H1 (cell line): ENCODE results near the gene UFD1. TPM values are rescaled to one million over a fixed set of nuclear protein-coding genes. Genes with fewer than 3 reads are reported as not detected.

Experiments used
- CTCF ChIA-PET: fragments of 300-600 bp; sonication (Branson Sonifier 250); formaldehyde crosslinking; loops from one replicate; lab custom pipeline; 2021; ENCODE audit not compliant: partially characterized antibody; lab: Charles Lee
- POLR2A ChIA-PET: fragments of 300-600 bp; sonication (Branson Sonifier 250); formaldehyde crosslinking; loops from one replicate; lab custom pipeline; 2021; ENCODE audit warnings: inconsistent platforms; ENCODE audit not compliant: partially characterized antibody; lab: Charles Lee
- DNase-seq, 2 experiments: peaks; one replicate each; pipeline versions ENCODE4 v3.0.0 to v3.0.0-alpha.2; 2010 to 2022; ENCODE audit warnings: low spot score in 2 of 2, low read depth in 1 of 2, mixed read lengths in 1 of 2
- FAIRE-seq: peaks from 2 replicates; lab custom pipeline; 2011; peaks lifted over from hg19 to GRCh38; lab: Jason Lieb, UNC
- H2AFZ ChIP-seq: 2 replicates; pipeline ENCODE4 v1.8.1; 2012; ENCODE audit warnings: low read length, inconsistent platforms
- H2AK5ac ChIP-seq: 2 replicates; pipeline ENCODE4 v1.6.1; 2013; ENCODE audit warnings: low read depth, low read length
- H2BK120ac ChIP-seq: replicated peaks from 2 replicates; pipeline ENCODE3; 2013; ENCODE audit warnings: low read depth, low read length, inconsistent platforms
- H2BK12ac ChIP-seq: 2 replicates; pipeline ENCODE4 v1.6.1; 2013; ENCODE audit warnings: low read depth, low read length
- H2BK15ac ChIP-seq: 2 replicates; pipeline ENCODE4 v1.6.1; 2013; ENCODE audit warnings: low read length
- H2BK20ac ChIP-seq: 2 replicates; pipeline ENCODE4 v1.6.1; 2013; ENCODE audit warnings: low read length
- H2BK5ac ChIP-seq: 2 replicates; pipeline ENCODE4 v1.6.1; 2013; ENCODE audit warnings: low read depth, low read length
- H3K14ac ChIP-seq: 2 replicates; pipeline ENCODE4 v1.6.1; 2013; ENCODE audit warnings: inconsistent platforms; ENCODE audit not compliant: insufficient read length
- H3K18ac ChIP-seq: 2 replicates; pipeline ENCODE4 v1.6.1; 2013; ENCODE audit warnings: low read length; ENCODE audit errors: extremely low read depth
- H3K23ac ChIP-seq: 2 replicates; pipeline ENCODE4 v1.6.1; 2013; ENCODE audit warnings: inconsistent platforms; ENCODE audit not compliant: insufficient read length
- H3K23me2 ChIP-seq: 2 replicates; pipeline ENCODE4 v1.6.1; 2013; ENCODE audit warnings: low read depth, low read length
- H3K27ac ChIP-seq: 2 replicates; pipeline ENCODE4 v1.6.1; 2011; ENCODE audit warnings: low read depth, low read length, inconsistent platforms
- H3K27me3 ChIP-seq, 4 experiments: replicated peaks in 1 of 4; 1 replicate in 1 of 4; 2 replicates in 3 of 4; pipeline versions ENCODE4 v1.6.1 to v1.8.1; 2011 to 2013; ENCODE audit warnings: low read length in 3 of 4, mild to moderate bottlenecking in 3 of 4, inconsistent platforms in 2 of 4, mixed read lengths in 2 of 4, moderate library complexity in 1 of 4; ENCODE audit not compliant: control insufficient read depth in 3 of 4, insufficient read depth in 3 of 4; ENCODE audit errors: extremely low read depth in 1 of 4
- H3K36me3 ChIP-seq, 4 experiments: 2 replicates each; pipeline versions ENCODE4 v1.6.1 to v1.8.1; 2011 to 2013; ENCODE audit warnings: mild to moderate bottlenecking in 4 of 4, low read length in 3 of 4, moderate library complexity in 2 of 4, control low read depth in 1 of 4, inconsistent platforms in 1 of 4; ENCODE audit not compliant: insufficient read depth in 4 of 4, control insufficient read depth in 2 of 4
- H3K4ac ChIP-seq: replicated peaks from 2 replicates; pipeline ENCODE3; 2013; ENCODE audit warnings: low read length, low read depth, mixed read lengths, inconsistent platforms; ENCODE audit not compliant: insufficient read length
- H3K4me1 ChIP-seq, 4 experiments: replicated peaks in 1 of 4; 1 replicate in 1 of 4; 2 replicates in 3 of 4; pipeline versions ENCODE4 v1.6.1 to v1.8.1; 2011 to 2013; ENCODE audit warnings: low read length in 3 of 4, inconsistent platforms in 2 of 4, mixed read lengths in 1 of 4; ENCODE audit not compliant: insufficient read depth in 4 of 4, control insufficient read depth in 3 of 4
- H3K4me2 ChIP-seq, 2 experiments: 2 replicates each; pipeline versions ENCODE4 v1.6.1 to v1.8.1; 2011 to 2013; ENCODE audit warnings: low read depth in 2 of 2, low read length in 2 of 2, control low read depth in 1 of 2, inconsistent platforms in 1 of 2, mild to moderate bottlenecking in 1 of 2; ENCODE audit not compliant: insufficient read depth in 1 of 2
- H3K4me3 ChIP-seq, 4 experiments: fragments of 200-600, 300-600 bp in 1 of 4; sonication (generic), shearing (Covaris generic), sonication (Bioruptor Twin) in 1 of 4; 2 replicates each; pipeline versions ENCODE4 v1.5.1 to v1.8.1; 2011 to 2016; ENCODE audit warnings: low read length in 4 of 4, low read depth in 3 of 4, control low read depth in 2 of 4, inconsistent platforms in 2 of 4, mild to moderate bottlenecking in 2 of 4, mixed read lengths in 1 of 4, moderate library complexity in 1 of 4; ENCODE audit not compliant: insufficient read depth in 2 of 4; ENCODE audit errors: extremely low read depth in 1 of 4
- H3K56ac ChIP-seq: replicated peaks from 2 replicates; pipeline ENCODE3; 2013; ENCODE audit warnings: low read depth, mild to moderate bottlenecking, mixed read lengths, low read length, inconsistent platforms; ENCODE audit not compliant: insufficient read length
- H3K79me1 ChIP-seq: 2 replicates; pipeline ENCODE4 v1.6.1; 2013; ENCODE audit warnings: low read depth, low read length, control low read depth
- H3K79me2 ChIP-seq, 2 experiments: 2 replicates each; pipeline versions ENCODE4 v1.6.1 to v1.8.1; 2012 to 2013; ENCODE audit warnings: low read length in 2 of 2, mild to moderate bottlenecking in 2 of 2, inconsistent platforms in 1 of 2; ENCODE audit not compliant: insufficient read depth in 2 of 2, control insufficient read depth in 1 of 2
- H3K9ac ChIP-seq, 4 experiments: replicated peaks in 1 of 4; 1 replicate in 1 of 4; 2 replicates in 3 of 4; pipeline versions ENCODE4 v1.6.1 to v1.8.1; 2011 to 2013; ENCODE audit warnings: low read depth in 3 of 4, low read length in 3 of 4, control low read depth in 2 of 4, mild to moderate bottlenecking in 2 of 4, moderate library complexity in 2 of 4, inconsistent platforms in 1 of 4; ENCODE audit errors: extremely low read depth in 1 of 4
- H3K9me3 ChIP-seq, 2 experiments: 2 replicates each; pipeline versions ENCODE4 v1.6.1 to v1.8.1; 2012 to 2013; ENCODE audit warnings: mild to moderate bottlenecking in 2 of 2, moderate library complexity in 2 of 2, control low read depth in 1 of 2, inconsistent platforms in 1 of 2, low read depth in 1 of 2, low read length in 1 of 2, mixed read lengths in 1 of 2; ENCODE audit not compliant: insufficient read depth in 2 of 2
- H4K20me1 ChIP-seq, 2 experiments: replicated peaks in 1 of 2; 2 replicates each; pipeline versions ENCODE3 to v1.8.1; 2011 to 2013; ENCODE audit warnings: inconsistent platforms in 2 of 2, low read length in 2 of 2, mild to moderate bottlenecking in 1 of 2; ENCODE audit not compliant: insufficient read depth in 2 of 2, control insufficient read depth in 1 of 2
- H4K5ac ChIP-seq: 2 replicates; pipeline ENCODE4 v1.6.1; 2013; ENCODE audit warnings: low read length, low read depth, mixed read lengths, inconsistent platforms; ENCODE audit not compliant: insufficient read length
- H4K8ac ChIP-seq: 2 replicates; pipeline ENCODE4 v1.8.0; 2013; ENCODE audit warnings: mild to moderate bottlenecking, moderate library complexity, low read length, inconsistent platforms; ENCODE audit not compliant: insufficient read depth; ENCODE audit errors: extremely low read depth
- H4K91ac ChIP-seq: replicated peaks from 2 replicates; pipeline ENCODE3; 2013; ENCODE audit warnings: low read length, mixed read lengths, inconsistent platforms; ENCODE audit not compliant: insufficient read length
- CBX5 ChIP-seq: fragments of 300-800, 300-1000 bp; sonication (generic); IDR thresholded peaks from 2 replicates; pipeline ENCODE4 v1.7.1; 2016; ENCODE audit warnings: antibody characterized with exemption, low read length, low read depth
- KDM4A ChIP-seq: IDR thresholded peaks from one replicate; pipeline ENCODE4 v1.7.1; 2012; ENCODE audit warnings: low read depth, mild to moderate bottlenecking, moderate library complexity, low read length, inconsistent platforms; ENCODE audit not compliant: severe bottlenecking
- KDM5A ChIP-seq: fragments of 200-600 bp; IDR thresholded peaks from 2 replicates; pipeline ENCODE4 v1.7.1; 2012; ENCODE audit warnings: mild to moderate bottlenecking, low read length, inconsistent platforms, mixed read lengths
- NRF1 ChIP-seq: IDR thresholded peaks from 2 replicates; pipeline ENCODE4 v1.6.1; 2011; ENCODE audit warnings: mild to moderate bottlenecking, low read depth, low read length, improper control_type of control experiment
- POLR2A ChIP-seq, 2 experiments: IDR thresholded peaks; 1 replicate in 1 of 2; 2 replicates in 1 of 2; pipeline ENCODE4 v1.6.1; 2011; ENCODE audit warnings: low read depth in 2 of 2, low read length in 2 of 2, mild to moderate bottlenecking in 2 of 2; ENCODE audit errors: control extremely low read depth in 1 of 2
- RAD21 ChIP-seq, 2 experiments: IDR thresholded peaks in 1 of 2; conservative IDR thresholded peaks in 1 of 2; 2 replicates each; pipeline ENCODE4 v1.6.1; 2011; ENCODE audit warnings: low read depth in 2 of 2, low read length in 2 of 2, improper control_type of control experiment in 1 of 2, inconsistent platforms in 1 of 2, mild to moderate bottlenecking in 1 of 2, moderate library complexity in 1 of 2
- RFX5 ChIP-seq: IDR thresholded peaks from 2 replicates; pipeline ENCODE4 v1.6.1; 2011; ENCODE audit warnings: low read depth, low read length, improper control_type of control experiment, borderline replicate concordance
- TEAD4 ChIP-seq: IDR thresholded peaks from 2 replicates; pipeline ENCODE4 v1.6.1; 2012; ENCODE audit warnings: low read depth, low read length, inconsistent platforms, mixed read lengths
- YY1 ChIP-seq: IDR thresholded peaks from 2 replicates; pipeline ENCODE4 v1.6.1; 2011; ENCODE audit warnings: low read depth, mild to moderate bottlenecking, low read length
- WGBS, 2 experiments: shearing (Covaris generic) in 1 of 2; methylation state at CpG; one replicate each; pipeline versions ENCODE4 v1.1.6 to v1.1.7; 2013 to 2015; ENCODE audit warnings: low lambda C conversion rate in 2 of 2, mixed read lengths in 2 of 2, inconsistent platforms in 1 of 2, low coverage in 1 of 2, missing lambda C conversion rate in 1 of 2; ENCODE audit not compliant: insufficient replicate concordance in 2 of 2, insufficient coverage in 1 of 2, insufficient read length in 1 of 2; ENCODE audit errors: extremely low coverage in 1 of 2, missing lambda C conversion rate in 1 of 2; 5-methylcytosine and 5-hydroxymethylcytosine counted together
- polyA plus RNA-seq, 7 experiments: library from polyadenylated mRNA; depleted of rRNA in 3 of 7; stranded (reverse) in 5 of 7; unstranded in 2 of 7; fragments of >200 nt in 5 of 7; fragments of 200-250 nt in 2 of 7; gene quantifications; 1 replicate in 5 of 7; 2 replicates in 1 of 7; 4 replicates in 1 of 7; pipeline versions ENCODE4 v1.2.1 to v1.2.3, GENCODE V29; 2011 to 2013; ENCODE audit warnings: missing spikeins in 2 of 7, mixed read lengths in 2 of 7
- total RNA-seq: library from RNA; stranded (reverse); fragmentation: NEBNext Ultra II Directional; extraction: Animal tissue kit (Norgen Biotek cat#: 25700); gene quantifications from 2 replicates; pipeline ENCODE4 v1.2.1, GENCODE V29; 2021
- TF ChIP-seq, protein P1 (sequence below): IDR thresholded peaks from 2 replicates; pipeline ENCODE4 v1.6.1; 2011; ENCODE audit warnings: low read length, improper control_type of control experiment

UFD1 gene
- total and polyA plus RNA-seq, 2 of the 8 experiments (the other 6 are each of a cell fraction or from before 2014, with no cell fraction given) = 74.6 to 116 TPM

DNA sequence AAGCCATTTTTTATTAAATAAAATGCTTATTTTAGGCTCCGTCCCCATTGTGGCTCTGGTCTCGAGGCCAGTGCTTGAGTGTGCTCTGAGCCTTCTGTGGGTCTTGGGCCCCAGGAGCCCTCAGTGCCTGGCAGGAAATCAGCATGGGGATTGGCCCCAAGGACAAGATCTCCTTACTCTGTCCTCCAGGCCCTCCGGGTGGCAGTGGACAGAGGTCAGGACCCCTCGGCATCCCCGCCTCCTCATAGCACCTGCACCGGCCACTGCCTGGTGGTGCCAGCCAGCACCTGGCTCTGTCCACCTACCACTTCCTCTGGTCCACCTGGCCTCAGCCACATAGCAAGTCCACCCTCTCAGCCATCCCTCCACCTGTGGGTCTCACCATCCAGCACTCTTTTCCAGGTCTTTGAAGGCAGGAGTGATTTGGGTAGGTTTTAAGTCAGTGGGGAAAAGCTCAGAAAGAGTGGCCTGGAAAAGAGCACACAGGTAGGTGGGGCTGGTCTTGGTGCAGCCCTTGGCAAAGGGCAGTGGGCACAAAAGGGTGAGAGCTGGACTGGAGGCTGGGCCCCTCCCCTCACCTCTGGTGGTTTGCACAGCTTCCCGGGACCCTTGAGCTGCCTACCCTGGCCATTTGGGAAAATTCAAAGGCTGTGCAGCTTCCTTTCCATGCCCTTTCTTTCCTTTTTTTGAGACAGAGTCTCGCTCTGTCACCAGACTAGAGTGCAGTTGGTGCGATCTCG is 41.7 kb upstream of the UFD1 start:
- FAIRE-seq (no peak), DNase-seq (no peak)
- Histone ChIP-seq H3K14ac (no peak overlapping the region), H2BK5ac (no peak overlapping the region), H2BK120ac (no peak overlapping the region), H3K4me3 (no peak overlapping the region), H2AK5ac (no peak overlapping the region), H2AFZ (no peak overlapping the region), H4K91ac (no peak overlapping the region), H3K4ac (no peak overlapping the region), H3K56ac (no peak overlapping the region), H3K79me2 (no peaks in the 10 kb centered on the region), H3K4me1 (peaks cover 0 to 15% (median 13%) of the 10 kb centered on the region in 4 experiments; a peak in 6 of 7 replicates), H3K27ac (no peak overlapping the region), H3K23me2 (peaks cover 16% of the 10 kb centered on the region; the same call in 1 of the 2 replicates), H3K4me2 (no peak overlapping the region), H3K36me3 (peaks cover 0 to 5% (median 0%) of the 10 kb centered on the region in 4 experiments; a peak in 3 of 8 replicates), H3K9me3 (no peaks in the 10 kb centered on the region), H3K23ac (no peak overlapping the region), H2BK20ac (no peak overlapping the region), H3K79me1 (no peaks in the 10 kb centered on the region), H3K18ac (no peak overlapping the region), H2BK12ac (no peak overlapping the region), H4K5ac (no peak overlapping the region), H3K27me3 (peaks cover 0 to 40% (median 32%) of the 10 kb centered on the region in 4 experiments; a peak in 6 of 7 replicates), H2BK15ac (no peak overlapping the region), H4K8ac (no peak overlapping the region), H4K20me1 (peaks cover 0 to 16% of the 10 kb centered on the region in 2 experiments), H3K9ac (no peak overlapping the region)
- ChIA-PET POLR2A (interaction anchor here (1.2 to 1.3 kb wide), 2 partner anchors 11 to 25 kb away, joined by 3 to 5 read pairs; no protein-coding TSS in a partner anchor), CTCF (interaction anchor here (0.6 to 1.7 kb wide), 4 partner anchors 12 to 219 kb away, joined by 3 to 4 read pairs (median 3); no protein-coding TSS in a partner anchor)
- WGBS, 2 experiments = 92% methylated on average over 10 of the region's 10 CpGs; no CpG with 5 or more reads in 1 of the 2 experiments
- TF ChIP-seq KDM5A (no peak), NRF1 (no peak), RFX5 (no peak), YY1 (no peak), KDM4A (no peak), RAD21 (IDR thresholded peaks at IDR 0.05 in 1 of 2, conservative IDR thresholded peaks at IDR 0.05 in 1 of 2; ENCODE audit: low read depth in 2 of 2, low read length in 2 of 2) (no peak), TEAD4 (no peak), CBX5 (no peak), POLR2A (IDR thresholded peaks at IDR 0.05; ENCODE audit: control extremely low read depth in 1 of 2, low read depth in 2 of 2, low read length in 2 of 2) (no peak)
- TF ChIP-seq, protein P1, sequence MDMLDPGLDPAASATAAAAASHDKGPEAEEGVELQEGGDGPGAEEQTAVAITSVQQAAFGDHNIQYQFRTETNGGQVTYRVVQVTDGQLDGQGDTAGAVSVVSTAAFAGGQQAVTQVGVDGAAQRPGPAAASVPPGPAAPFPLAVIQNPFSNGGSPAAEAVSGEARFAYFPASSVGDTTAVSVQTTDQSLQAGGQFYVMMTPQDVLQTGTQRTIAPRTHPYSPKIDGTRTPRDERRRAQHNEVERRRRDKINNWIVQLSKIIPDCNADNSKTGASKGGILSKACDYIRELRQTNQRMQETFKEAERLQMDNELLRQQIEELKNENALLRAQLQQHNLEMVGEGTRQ = no peak
